ENCODE data around the gene CRYGC. TPM values are rescaled to one million over a fixed set of nuclear protein-coding genes. Genes with fewer than 3 reads are reported as not detected.

Gene CRYGC
- polyA plus RNA-seq, 3 donors: not detected

DNA sequence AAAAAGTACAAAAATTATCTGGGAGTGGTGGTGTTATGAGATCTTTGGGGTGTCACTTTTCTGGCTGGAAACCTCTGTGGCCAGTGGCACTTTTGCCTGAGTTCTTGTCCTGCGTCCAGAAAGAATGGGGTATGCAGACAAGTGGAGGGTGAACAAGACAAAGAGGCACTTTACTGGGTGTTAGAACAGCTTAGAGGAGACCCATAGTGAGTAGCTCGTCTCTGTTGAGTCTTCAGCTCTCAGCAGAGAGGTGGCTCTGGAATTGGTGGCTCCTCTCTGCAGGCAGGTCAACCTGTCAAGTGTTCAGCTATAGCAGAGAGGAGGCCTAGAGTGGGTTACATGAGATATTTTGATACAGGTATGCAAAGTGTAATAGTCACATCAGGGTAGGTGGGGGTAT is 31.4 kb downstream of the CRYGC start:
- Histone ChIP-seq H3K79me2 (ENCODE audit: insufficient read depth, low read length) (no peaks in the 10 kb centered on the region), H3K9me3 (replicated peaks in 1 of 2; ENCODE audit: control insufficient read depth in 1 of 2, insufficient read depth in 1 of 2, low read length in 2 of 2) (no peaks in the 10 kb centered on the region), H2AFZ (ENCODE audit: insufficient read depth, low read depth, low read length, poor library complexity, severe bottlenecking) (no peak overlapping the region), H3K4me2 (replicated peaks; ENCODE audit: extremely low read depth, low read length, poor library complexity, severe bottlenecking) (no peak overlapping the region), H3K4me3 (replicated peaks in 1 of 3; ENCODE audit: low read depth in 2 of 3, low read length in 3 of 3) (no peak overlapping the region), H3K27me3 (ENCODE audit: control insufficient read depth in 2 of 2, insufficient read depth in 2 of 2, low read length in 2 of 2) (no peaks in the 10 kb centered on the region), H4K20me1 (ENCODE audit: insufficient read depth, low read length) (no peaks in the 10 kb centered on the region), H3K4me1 (ENCODE audit: control insufficient read depth in 1 of 2, insufficient read depth in 2 of 2, low read length in 2 of 2) (peaks cover 0 to 18% of the 10 kb centered on the region in 2 donors), H3K9ac (ENCODE audit: insufficient read depth, low read length, poor library complexity, severe bottlenecking) (no peak overlapping the region), H3K27ac (ENCODE audit: low read depth in 1 of 2, low read length in 2 of 2) (no peak overlapping the region), H3K36me3 (replicated peaks in 1 of 2; ENCODE audit: control insufficient read depth in 1 of 2, insufficient read depth in 2 of 2, low read length in 2 of 2) (no peaks in the 10 kb centered on the region)
- TF ChIP-seq, protein P1, sequence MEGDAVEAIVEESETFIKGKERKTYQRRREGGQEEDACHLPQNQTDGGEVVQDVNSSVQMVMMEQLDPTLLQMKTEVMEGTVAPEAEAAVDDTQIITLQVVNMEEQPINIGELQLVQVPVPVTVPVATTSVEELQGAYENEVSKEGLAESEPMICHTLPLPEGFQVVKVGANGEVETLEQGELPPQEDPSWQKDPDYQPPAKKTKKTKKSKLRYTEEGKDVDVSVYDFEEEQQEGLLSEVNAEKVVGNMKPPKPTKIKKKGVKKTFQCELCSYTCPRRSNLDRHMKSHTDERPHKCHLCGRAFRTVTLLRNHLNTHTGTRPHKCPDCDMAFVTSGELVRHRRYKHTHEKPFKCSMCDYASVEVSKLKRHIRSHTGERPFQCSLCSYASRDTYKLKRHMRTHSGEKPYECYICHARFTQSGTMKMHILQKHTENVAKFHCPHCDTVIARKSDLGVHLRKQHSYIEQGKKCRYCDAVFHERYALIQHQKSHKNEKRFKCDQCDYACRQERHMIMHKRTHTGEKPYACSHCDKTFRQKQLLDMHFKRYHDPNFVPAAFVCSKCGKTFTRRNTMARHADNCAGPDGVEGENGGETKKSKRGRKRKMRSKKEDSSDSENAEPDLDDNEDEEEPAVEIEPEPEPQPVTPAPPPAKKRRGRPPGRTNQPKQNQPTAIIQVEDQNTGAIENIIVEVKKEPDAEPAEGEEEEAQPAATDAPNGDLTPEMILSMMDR (IDR thresholded peaks at IDR 0.05): no peak
- Mint-ChIP-seq H3K36me3 (no peaks in the 10 kb centered on the region), H3K4me3 (no peak overlapping the region), H3K27me3 (ENCODE audit: low read depth in 3 of 3) (peaks cover 0 to 3% (median 0%) of the 10 kb centered on the region in 3 donors), H3K4me1 (peaks cover 37% of the 10 kb centered on the region), H3K27ac (no peak overlapping the region), H3K9me3 (peaks cover 0 to 6% (median 0%) of the 10 kb centered on the region in 7 donors)
- 100% methylated on average over 2 of the region's 2 CpGs for WGBS (ENCODE audit: insufficient coverage)
- intact Hi-C loops (cut with micrococcal nuclease): no loop called here
- DNase-seq: no peak

DNA sequence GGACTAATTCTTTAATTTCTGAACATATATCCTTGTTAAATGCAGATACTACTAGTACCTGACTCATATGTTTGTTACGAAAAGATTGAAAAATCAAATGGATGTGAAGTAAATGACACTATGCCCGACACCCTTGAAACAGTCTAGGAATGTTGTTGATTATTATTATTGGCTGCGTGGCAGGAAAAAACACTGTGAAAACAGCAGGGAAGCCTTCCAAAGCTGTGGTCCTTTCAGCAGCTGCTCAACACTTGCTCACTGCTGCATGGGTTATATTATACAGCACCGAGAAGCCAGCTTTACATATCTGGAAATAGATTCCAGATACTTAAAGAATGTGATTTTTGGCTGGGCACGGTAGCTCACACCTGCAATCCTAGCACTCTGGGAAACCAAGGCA is 31.8 kb downstream of the CRYGC start:
- Histone ChIP-seq H3K4me2 (replicated peaks; ENCODE audit: extremely low read depth, low read length, poor library complexity, severe bottlenecking) (no peak overlapping the region), H3K36me3 (replicated peaks in 1 of 2; ENCODE audit: control insufficient read depth in 1 of 2, insufficient read depth in 2 of 2, low read length in 2 of 2) (no peaks in the 10 kb centered on the region), H3K9me3 (replicated peaks in 1 of 2; ENCODE audit: control insufficient read depth in 1 of 2, insufficient read depth in 1 of 2, low read length in 2 of 2) (no peaks in the 10 kb centered on the region), H2AFZ (ENCODE audit: insufficient read depth, low read depth, low read length, poor library complexity, severe bottlenecking) (no peak overlapping the region), H3K4me3 (replicated peaks in 1 of 3; ENCODE audit: low read depth in 2 of 3, low read length in 3 of 3) (no peak overlapping the region), H3K79me2 (ENCODE audit: insufficient read depth, low read length) (no peaks in the 10 kb centered on the region), H3K27ac (ENCODE audit: low read depth in 1 of 2, low read length in 2 of 2) (no peak overlapping the region), H3K27me3 (ENCODE audit: control insufficient read depth in 2 of 2, insufficient read depth in 2 of 2, low read length in 2 of 2) (no peaks in the 10 kb centered on the region), H3K4me1 (ENCODE audit: control insufficient read depth in 1 of 2, insufficient read depth in 2 of 2, low read length in 2 of 2) (peaks cover 0 to 18% of the 10 kb centered on the region in 2 donors), H4K20me1 (ENCODE audit: insufficient read depth, low read length) (no peaks in the 10 kb centered on the region), H3K9ac (ENCODE audit: insufficient read depth, low read length, poor library complexity, severe bottlenecking) (no peak overlapping the region)
- H3K27me3 Mint-ChIP-seq (ENCODE audit: low read depth in 3 of 3): peaks cover 0 to 3% (median 0%) of the 10 kb centered on the region in 3 donors
- intact Hi-C loops (cut with micrococcal nuclease): no loop called here
- peaks cover 0 to 6% (median 0%) of the 10 kb centered on the region in 7 donors for H3K9me3 Mint-ChIP-seq
- no peak overlapping the region for H3K4me3 Mint-ChIP-seq
- WGBS (ENCODE audit: insufficient coverage): 100% methylated on average over 2 of the region's 5 CpGs
- DNase-seq: no peak
- H3K36me3 Mint-ChIP-seq: no peaks in the 10 kb centered on the region
- no peak overlapping the region for H3K27ac Mint-ChIP-seq
- TF ChIP-seq, protein P1 (IDR thresholded peaks at IDR 0.05): no peak
- peaks cover 42% of the 10 kb centered on the region for H3K4me1 Mint-ChIP-seq
